Measurements from ENCODE around the gene KCNIP4. TPM values are rescaled to one million over a fixed set of nuclear protein-coding genes. Genes with fewer than 3 reads are reported as not detected.

Gene KCNIP4
- polyA plus RNA-seq, 4 donors: 1.3 to 3.7 TPM; not detected in 2

GRCh38 chr4:21411086-21411485 lies 537.5 kb downstream of the KCNIP4 start:
- Histone ChIP-seq H3K4me1 (ENCODE audit: control insufficient read depth in 3 of 3, insufficient read depth in 2 of 3, low read depth in 1 of 3, low read length in 2 of 3) (no peaks in the 10 kb centered on the region), H3K36me3 (ENCODE audit: control insufficient read depth in 3 of 3, insufficient read depth in 2 of 3, low read depth in 1 of 3, low read length in 3 of 3) (no peaks in the 10 kb centered on the region), H3K9me3 (ENCODE audit: control insufficient read depth in 2 of 2, insufficient read depth in 1 of 2, low read depth in 1 of 2, low read length in 1 of 2) (no peaks in the 10 kb centered on the region), H3K4me3 (ENCODE audit: low read depth in 1 of 3, low read length in 3 of 3) (no peak overlapping the region), H3K27ac (ENCODE audit: low read depth in 1 of 3, low read length in 2 of 3) (no peak overlapping the region), H3K27me3 (ENCODE audit: control insufficient read depth in 3 of 3, insufficient read depth in 3 of 3, low read length in 3 of 3) (no peaks in the 10 kb centered on the region)
- DNase-seq: no peak
- 6 to 15% (median 9%) methylated on average over 1 of the region's 1 CpG for WGBS, 3 donors
- no peak for FAIRE-seq

- Histone ChIP-seq H3K27me3 (ENCODE audit: control insufficient read depth in 3 of 3, insufficient read depth in 3 of 3, low read length in 3 of 3) (no peaks in the 10 kb centered on the region), H3K36me3 (ENCODE audit: control insufficient read depth in 3 of 3, insufficient read depth in 2 of 3, low read depth in 1 of 3, low read length in 3 of 3) (no peaks in the 10 kb centered on the region), H3K4me1 (ENCODE audit: control insufficient read depth in 3 of 3, insufficient read depth in 2 of 3, low read depth in 1 of 3, low read length in 2 of 3) (no peaks in the 10 kb centered on the region), H3K4me3 (ENCODE audit: low read depth in 1 of 3, low read length in 3 of 3) (no peak overlapping the region), H3K27ac (ENCODE audit: low read depth in 1 of 3, low read length in 2 of 3) (no peak overlapping the region), H3K9me3 (ENCODE audit: control insufficient read depth in 2 of 2, insufficient read depth in 1 of 2, low read depth in 1 of 2, low read length in 1 of 2) (no peaks in the 10 kb centered on the region)
- 77 to 83% (median 81%) methylated on average over 4 of the region's 4 CpGs for WGBS, 3 donors
- FAIRE-seq (no peak), DNase-seq (no peak)
These were observed 538.2 kb downstream of the KCNIP4 start for GRCh38 chr4:21410372-21410771.

DNA sequence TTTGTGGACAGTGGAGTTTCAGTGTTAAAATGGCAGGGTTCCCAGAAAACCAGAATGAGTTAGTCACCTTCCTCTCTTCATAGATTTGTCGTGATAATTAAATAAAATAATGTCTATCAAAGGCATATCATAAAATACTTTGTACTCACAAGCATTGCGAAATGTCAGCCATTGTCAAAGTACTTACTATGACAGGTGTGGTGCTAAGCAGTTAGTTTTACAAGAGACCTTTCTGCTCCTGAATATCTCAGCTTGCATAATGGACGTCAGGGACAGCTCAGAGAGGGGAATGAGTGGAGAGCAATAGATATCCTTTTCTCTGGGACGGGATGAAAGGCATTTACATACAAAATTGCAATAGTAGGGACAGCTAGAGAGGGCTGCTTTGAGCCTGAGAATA lies 560.9 kb downstream of the KCNIP4 start:
- WGBS, 3 donors: 25 to 46% (median 33%) methylated on average over 4 of the region's 4 CpGs

DNA sequence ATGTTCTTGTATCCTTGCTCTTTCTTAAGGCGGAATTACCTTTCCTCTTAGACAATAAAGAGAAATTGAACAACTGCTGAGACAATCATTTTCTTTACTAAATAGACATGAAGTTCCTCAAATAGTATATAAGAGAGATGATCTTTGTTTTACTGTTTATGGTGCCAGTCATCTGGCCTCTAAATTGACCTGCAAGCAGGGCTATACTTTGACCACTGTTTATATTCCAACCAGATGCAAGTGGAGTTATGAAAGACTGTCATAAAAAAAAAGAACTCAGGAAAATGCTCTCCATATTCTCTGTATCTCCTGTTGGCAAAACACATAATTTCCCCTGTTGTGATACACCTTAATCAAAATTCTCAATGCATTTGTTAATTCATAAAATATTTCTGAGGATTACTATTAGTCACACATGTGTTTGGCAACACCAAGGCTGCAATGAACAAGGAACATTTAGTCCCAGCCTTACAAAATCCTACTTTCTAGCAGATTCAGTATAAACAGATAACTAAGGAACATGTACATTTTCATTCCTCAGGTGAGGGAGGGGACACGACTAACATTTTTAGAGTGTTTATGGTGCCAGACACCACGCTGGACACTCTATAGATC lies 562.3 kb downstream of the KCNIP4 start:
- Histone ChIP-seq H3K9me3 (ENCODE audit: control insufficient read depth in 2 of 2, insufficient read depth in 1 of 2, low read depth in 1 of 2, low read length in 1 of 2) (no peaks in the 10 kb centered on the region), H3K4me1 (ENCODE audit: control insufficient read depth in 3 of 3, insufficient read depth in 2 of 3, low read depth in 1 of 3, low read length in 2 of 3) (no peaks in the 10 kb centered on the region), H3K27me3 (ENCODE audit: control insufficient read depth in 3 of 3, insufficient read depth in 3 of 3, low read length in 3 of 3) (no peaks in the 10 kb centered on the region), H3K36me3 (ENCODE audit: control insufficient read depth in 3 of 3, insufficient read depth in 2 of 3, low read depth in 1 of 3, low read length in 3 of 3) (no peaks in the 10 kb centered on the region), H3K27ac (ENCODE audit: low read depth in 1 of 3, low read length in 2 of 3) (no peak overlapping the region), H3K4me3 (ENCODE audit: low read depth in 1 of 3, low read length in 3 of 3) (no peak overlapping the region)
- 67 to 78% (median 70%) methylated on average over 3 of the region's 3 CpGs for WGBS, 3 donors
- no peak for DNase-seq
- FAIRE-seq: no peak

More for the DNA sequence above, 560.9 kb downstream of the KCNIP4 start:
- Histone ChIP-seq H3K9me3 (ENCODE audit: control insufficient read depth in 2 of 2, insufficient read depth in 1 of 2, low read depth in 1 of 2, low read length in 1 of 2) (no peaks in the 10 kb centered on the region), H3K36me3 (ENCODE audit: control insufficient read depth in 3 of 3, insufficient read depth in 2 of 3, low read depth in 1 of 3, low read length in 3 of 3) (no peaks in the 10 kb centered on the region), H3K4me3 (ENCODE audit: low read depth in 1 of 3, low read length in 3 of 3) (no peak overlapping the region), H3K27ac (ENCODE audit: low read depth in 1 of 3, low read length in 2 of 3) (no peak overlapping the region), H3K27me3 (ENCODE audit: control insufficient read depth in 3 of 3, insufficient read depth in 3 of 3, low read length in 3 of 3) (no peaks in the 10 kb centered on the region), H3K4me1 (ENCODE audit: control insufficient read depth in 3 of 3, insufficient read depth in 2 of 3, low read depth in 1 of 3, low read length in 2 of 3) (no peaks in the 10 kb centered on the region)
- no peak for FAIRE-seq
- DNase-seq: no peak

GRCh38 chr4:21385706-21386105 lies 562.9 kb downstream of the KCNIP4 start:
- WGBS, 3 donors: 78 to 87% (median 81%) methylated on average over 4 of the region's 4 CpGs
- Histone ChIP-seq H3K36me3 (ENCODE audit: control insufficient read depth in 3 of 3, insufficient read depth in 2 of 3, low read depth in 1 of 3, low read length in 3 of 3) (no peaks in the 10 kb centered on the region), H3K27me3 (ENCODE audit: control insufficient read depth in 3 of 3, insufficient read depth in 3 of 3, low read length in 3 of 3) (no peaks in the 10 kb centered on the region), H3K4me1 (ENCODE audit: control insufficient read depth in 3 of 3, insufficient read depth in 2 of 3, low read depth in 1 of 3, low read length in 2 of 3) (no peaks in the 10 kb centered on the region), H3K27ac (ENCODE audit: low read depth in 1 of 3, low read length in 2 of 3) (no peak overlapping the region), H3K4me3 (ENCODE audit: low read depth in 1 of 3, low read length in 3 of 3) (no peak overlapping the region), H3K9me3 (ENCODE audit: control insufficient read depth in 2 of 2, insufficient read depth in 1 of 2, low read depth in 1 of 2, low read length in 1 of 2) (no peaks in the 10 kb centered on the region)
- FAIRE-seq (no peak), DNase-seq (no peak)

DNA sequence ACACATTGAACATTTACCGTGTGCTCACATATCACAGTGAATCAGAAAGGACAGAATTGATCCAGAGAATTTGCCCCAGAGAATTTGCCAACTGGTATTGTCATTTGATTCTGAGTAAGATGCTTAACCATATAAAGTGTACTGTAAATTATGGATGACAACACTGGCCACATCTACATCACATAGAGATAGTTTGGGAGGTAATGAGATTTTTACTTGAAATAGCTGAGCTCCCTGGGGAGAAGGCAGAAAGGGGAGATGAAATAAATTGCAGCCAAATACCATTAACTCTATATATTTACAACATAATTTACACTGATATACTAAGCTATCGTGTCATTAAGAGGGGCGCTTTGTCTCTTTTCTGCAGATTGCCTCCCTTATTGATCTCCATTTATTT lies 564.0 kb downstream of the KCNIP4 start:
- 45 to 77% (median 47%) methylated on average over 3 of the region's 3 CpGs for WGBS, 3 donors
- no peak for FAIRE-seq

DNA sequence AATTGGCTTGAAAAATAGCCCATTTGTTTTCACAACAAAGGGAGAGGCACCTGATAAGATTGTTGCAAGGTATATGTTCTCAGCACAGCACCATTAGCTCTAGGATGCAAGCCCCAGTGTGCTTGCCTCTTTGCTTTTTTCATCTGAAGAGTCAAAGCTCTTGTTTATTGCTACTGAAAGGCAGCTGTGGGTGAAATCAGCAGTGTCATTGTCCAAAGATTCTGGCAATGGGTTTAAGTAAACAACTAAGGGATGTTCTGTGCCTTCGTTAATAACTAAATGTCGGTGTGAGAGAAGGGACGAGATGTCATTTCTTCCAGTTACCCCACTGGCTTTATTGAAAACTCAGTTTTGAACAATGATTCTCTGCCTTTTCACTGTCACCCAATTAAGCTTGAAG lies 567.7 kb downstream of the KCNIP4 start:
- Histone ChIP-seq H3K4me3 (ENCODE audit: low read depth in 1 of 3, low read length in 3 of 3) (no peak overlapping the region), H3K36me3 (ENCODE audit: control insufficient read depth in 3 of 3, insufficient read depth in 2 of 3, low read depth in 1 of 3, low read length in 3 of 3) (no peaks in the 10 kb centered on the region), H3K4me1 (ENCODE audit: control insufficient read depth in 3 of 3, insufficient read depth in 2 of 3, low read depth in 1 of 3, low read length in 2 of 3) (no peaks in the 10 kb centered on the region), H3K9me3 (ENCODE audit: control insufficient read depth in 2 of 2, insufficient read depth in 1 of 2, low read depth in 1 of 2, low read length in 1 of 2) (no peaks in the 10 kb centered on the region), H3K27me3 (ENCODE audit: control insufficient read depth in 3 of 3, insufficient read depth in 3 of 3, low read length in 3 of 3) (no peaks in the 10 kb centered on the region), H3K27ac (ENCODE audit: low read depth in 1 of 3, low read length in 2 of 3) (no peak overlapping the region)
- no peak for DNase-seq
- 73 to 88% (median 86%) methylated on average over 3 of the region's 3 CpGs for WGBS, 3 donors
- no peak for FAIRE-seq

More for the DNA sequence above, 564.0 kb downstream of the KCNIP4 start:
- Histone ChIP-seq H3K4me3 (ENCODE audit: low read depth in 1 of 3, low read length in 3 of 3) (no peak overlapping the region), H3K36me3 (ENCODE audit: control insufficient read depth in 3 of 3, insufficient read depth in 2 of 3, low read depth in 1 of 3, low read length in 3 of 3) (no peaks in the 10 kb centered on the region), H3K4me1 (ENCODE audit: control insufficient read depth in 3 of 3, insufficient read depth in 2 of 3, low read depth in 1 of 3, low read length in 2 of 3) (no peaks in the 10 kb centered on the region), H3K27me3 (ENCODE audit: control insufficient read depth in 3 of 3, insufficient read depth in 3 of 3, low read length in 3 of 3) (no peaks in the 10 kb centered on the region), H3K9me3 (ENCODE audit: control insufficient read depth in 2 of 2, insufficient read depth in 1 of 2, low read depth in 1 of 2, low read length in 1 of 2) (no peaks in the 10 kb centered on the region), H3K27ac (ENCODE audit: low read depth in 1 of 3, low read length in 2 of 3) (no peak overlapping the region)
- no peak for DNase-seq

DNA sequence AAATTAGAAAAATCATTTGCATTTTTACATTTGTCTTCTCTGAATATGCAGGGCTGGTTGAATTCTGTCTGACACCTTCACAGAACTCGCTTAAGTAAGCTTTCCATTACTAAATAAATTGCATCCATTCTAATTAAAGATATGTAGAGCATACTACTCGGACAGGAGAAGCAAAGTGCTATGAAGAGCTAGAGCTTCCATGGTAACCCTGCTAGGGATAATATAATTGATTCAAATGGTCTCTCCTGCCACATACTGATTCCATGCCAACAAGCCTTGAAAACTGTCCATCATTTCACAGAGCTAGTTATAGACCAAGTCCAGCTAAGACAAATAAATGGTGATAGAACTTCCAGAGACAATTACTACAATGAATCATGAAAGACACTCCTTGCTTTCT lies 571.5 kb downstream of the KCNIP4 start:
- FAIRE-seq: no peak
- 54 to 74% (median 58%) methylated on average over 2 of the region's 2 CpGs for WGBS, 3 donors
- no peak for DNase-seq

GRCh38 chr4:21376176-21376575 lies 572.4 kb downstream of the KCNIP4 start:
- Histone ChIP-seq H3K4me1 (ENCODE audit: control insufficient read depth in 3 of 3, insufficient read depth in 2 of 3, low read depth in 1 of 3, low read length in 2 of 3) (no peaks in the 10 kb centered on the region), H3K27me3 (ENCODE audit: control insufficient read depth in 3 of 3, insufficient read depth in 3 of 3, low read length in 3 of 3) (no peaks in the 10 kb centered on the region), H3K9me3 (ENCODE audit: control insufficient read depth in 2 of 2, insufficient read depth in 1 of 2, low read depth in 1 of 2, low read length in 1 of 2) (no peaks in the 10 kb centered on the region), H3K27ac (ENCODE audit: low read depth in 1 of 3, low read length in 2 of 3) (no peak overlapping the region), H3K36me3 (ENCODE audit: control insufficient read depth in 3 of 3, insufficient read depth in 2 of 3, low read depth in 1 of 3, low read length in 3 of 3) (no peaks in the 10 kb centered on the region), H3K4me3 (ENCODE audit: low read depth in 1 of 3, low read length in 3 of 3) (no peak overlapping the region)
- DNase-seq: no peak
- 64 to 76% (median 68%) methylated on average over 3 of the region's 3 CpGs for WGBS, 3 donors
- FAIRE-seq: no peak

More for the DNA sequence above, 571.5 kb downstream of the KCNIP4 start:
- Histone ChIP-seq H3K4me3 (ENCODE audit: low read depth in 1 of 3, low read length in 3 of 3) (no peak overlapping the region), H3K9me3 (ENCODE audit: control insufficient read depth in 2 of 2, insufficient read depth in 1 of 2, low read depth in 1 of 2, low read length in 1 of 2) (no peaks in the 10 kb centered on the region), H3K4me1 (ENCODE audit: control insufficient read depth in 3 of 3, insufficient read depth in 2 of 3, low read depth in 1 of 3, low read length in 2 of 3) (no peaks in the 10 kb centered on the region), H3K36me3 (ENCODE audit: control insufficient read depth in 3 of 3, insufficient read depth in 2 of 3, low read depth in 1 of 3, low read length in 3 of 3) (no peaks in the 10 kb centered on the region), H3K27ac (ENCODE audit: low read depth in 1 of 3, low read length in 2 of 3) (no peak overlapping the region), H3K27me3 (ENCODE audit: control insufficient read depth in 3 of 3, insufficient read depth in 3 of 3, low read length in 3 of 3) (no peaks in the 10 kb centered on the region)
